ENCODE results near the gene ACTN2. TPM values are rescaled to one million over a fixed set of nuclear protein-coding genes. Genes with fewer than 3 reads are reported as not detected.

The ACTN2 gene
- total and polyA plus RNA-seq, 3 donors from 2014 or later: 27.0 to 54.9 (median 39.8) TPM

- no peak for TF ChIP-seq CTCF (IDR thresholded peaks at IDR 0.05)
- no peak for TF ChIP-seq POLR2A (IDR thresholded peaks at IDR 0.05)
- no peak overlapping the region for H3K27ac ChIP-seq
- DNase-seq: no peak
- H3K4me3 ChIP-seq: no peak overlapping the region
- WGBS, 2 donors: 92 to 93% methylated on average over 5 of the region's 5 CpGs
- no peaks in the 10 kb centered on the region for H3K36me3 ChIP-seq (ENCODE audit: low read depth, missing control alignments)
- H3K4me1 ChIP-seq: no peaks in the 10 kb centered on the region
- H3K9me3 ChIP-seq: no peaks in the 10 kb centered on the region
- no peaks in the 10 kb centered on the region for H3K27me3 ChIP-seq
- intact Hi-C loops (cut with DNase I; ENCODE audit: low total_unique reads): no loop called here
Measured at GRCh38 chr1:236645016-236645680, 41.2 kb upstream of the ACTN2 start.

DNA sequence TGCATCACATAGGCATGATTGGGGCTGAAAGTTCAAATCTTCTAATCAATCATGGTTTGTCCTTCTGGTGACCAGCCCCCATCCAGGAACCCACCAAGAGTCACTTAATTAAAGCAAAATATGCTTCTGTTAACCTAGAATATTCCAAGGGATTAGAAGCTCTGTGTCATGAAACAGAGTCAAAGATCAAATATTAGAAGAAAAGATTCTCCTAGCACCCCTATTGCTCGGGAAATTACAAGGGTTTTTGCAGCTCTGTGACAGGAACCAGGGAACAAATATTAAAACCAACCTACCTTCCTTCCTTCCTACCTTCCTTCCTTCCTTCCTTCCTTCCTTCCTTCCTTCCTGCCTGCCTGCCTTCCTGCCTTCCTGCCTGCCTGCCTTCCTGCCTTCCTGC is 31.8 kb upstream of the ACTN2 start:
- Histone ChIP-seq H3K9me3 (no peaks in the 10 kb centered on the region), H3K4me1 (no peaks in the 10 kb centered on the region), H3K27ac (no peak overlapping the region), H3K27me3 (no peaks in the 10 kb centered on the region), H3K36me3 (ENCODE audit: low read depth, missing control alignments) (no peaks in the 10 kb centered on the region), H3K4me3 (no peak overlapping the region)
- no peak for DNase-seq
- TF ChIP-seq POLR2A (IDR thresholded peaks at IDR 0.05) (no peak), CTCF (IDR thresholded peaks at IDR 0.05) (no peak)
- 70 to 74% methylated on average over 1 of the region's 1 CpG for WGBS, 2 donors
- intact Hi-C loops (cut with DNase I; ENCODE audit: low total_unique reads): no loop called here

- Histone ChIP-seq H3K27me3 (no peaks in the 10 kb centered on the region), H3K4me1 (no peaks in the 10 kb centered on the region), H3K27ac (no peak overlapping the region), H3K4me3 (no peak overlapping the region), H3K9me3 (no peaks in the 10 kb centered on the region), H3K36me3 (ENCODE audit: low read depth, missing control alignments) (no peaks in the 10 kb centered on the region)
- DNase-seq: no peak
- 39 to 45% methylated on average over 5 of the region's 5 CpGs for WGBS, 2 donors
- intact Hi-C loops (cut with DNase I; ENCODE audit: low total_unique reads): no loop called here
- TF ChIP-seq POLR2A (IDR thresholded peaks at IDR 0.05) (no peak), CTCF (IDR thresholded peaks at IDR 0.05) (no peak)
Measured at GRCh38 chr1:236654957-236655356, 31.3 kb upstream of the ACTN2 start.

DNA sequence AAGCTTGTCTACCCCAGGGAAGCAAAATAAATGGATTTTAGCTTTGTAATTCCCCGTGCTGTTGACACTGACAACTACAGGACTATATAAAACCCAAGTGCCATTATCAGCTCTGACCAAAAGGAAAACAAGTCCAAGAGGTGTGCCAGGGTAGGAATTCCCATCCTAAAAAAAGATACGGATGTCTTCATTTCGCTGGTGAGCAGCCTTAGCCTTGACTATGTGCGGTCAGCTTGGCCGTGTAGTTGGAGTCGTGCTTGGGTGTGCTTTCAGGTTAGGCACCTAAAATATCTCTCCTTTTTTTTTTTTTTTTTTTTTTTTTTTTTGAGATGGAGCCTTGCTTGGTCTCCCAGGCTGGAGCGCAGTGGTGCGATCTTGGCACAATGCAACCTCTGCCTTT is 28.9 kb upstream of the ACTN2 start:
- Histone ChIP-seq H3K4me3 (no peak overlapping the region), H3K27me3 (no peaks in the 10 kb centered on the region), H3K9me3 (no peaks in the 10 kb centered on the region), H3K4me1 (no peaks in the 10 kb centered on the region), H3K36me3 (ENCODE audit: low read depth, missing control alignments) (no peaks in the 10 kb centered on the region), H3K27ac (no peak overlapping the region)
- TF ChIP-seq POLR2A (IDR thresholded peaks at IDR 0.05) (no peak), CTCF (IDR thresholded peaks at IDR 0.05) (no peak)
- intact Hi-C loops (cut with DNase I; ENCODE audit: low total_unique reads): no loop called here
- WGBS, 2 donors: 92 to 95% methylated on average over 6 to 8 of the region's 8 CpGs
- DNase-seq: no peak

All from testis (tissue), 3 donors.